GM18867 (cell line): ENCODE measurements around the gene ZNF280A.
A peak's percentile ranks its signal among the peaks of the same experiment; 100 is the strongest.

ENCODE experiments used
- ATAC-seq: cut with Tn5 transposase; IDR thresholded peaks from one replicate; pipeline ENCODE4 v1.9.1; 2021; ENCODE audit warnings: mild to moderate bottlenecking, moderate library complexity; ENCODE audit not compliant: unreplicated experiment

The ZNF280A gene, protein sequence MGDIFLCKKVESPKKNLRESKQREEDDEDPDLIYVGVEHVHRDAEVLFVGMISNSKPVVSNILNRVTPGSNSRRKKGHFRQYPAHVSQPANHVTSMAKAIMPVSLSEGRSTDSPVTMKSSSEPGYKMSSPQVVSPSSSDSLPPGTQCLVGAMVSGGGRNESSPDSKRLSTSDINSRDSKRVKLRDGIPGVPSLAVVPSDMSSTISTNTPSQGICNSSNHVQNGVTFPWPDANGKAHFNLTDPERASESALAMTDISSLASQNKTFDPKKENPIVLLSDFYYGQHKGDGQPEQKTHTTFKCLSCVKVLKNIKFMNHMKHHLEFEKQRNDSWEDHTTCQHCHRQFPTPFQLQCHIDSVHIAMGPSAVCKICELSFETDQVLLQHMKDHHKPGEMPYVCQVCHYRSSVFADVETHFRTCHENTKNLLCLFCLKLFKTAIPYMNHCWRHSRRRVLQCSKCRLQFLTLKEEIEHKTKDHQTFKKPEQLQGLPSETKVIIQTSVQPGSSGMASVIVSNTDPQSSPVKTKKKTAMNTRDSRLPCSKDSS

DNA sequence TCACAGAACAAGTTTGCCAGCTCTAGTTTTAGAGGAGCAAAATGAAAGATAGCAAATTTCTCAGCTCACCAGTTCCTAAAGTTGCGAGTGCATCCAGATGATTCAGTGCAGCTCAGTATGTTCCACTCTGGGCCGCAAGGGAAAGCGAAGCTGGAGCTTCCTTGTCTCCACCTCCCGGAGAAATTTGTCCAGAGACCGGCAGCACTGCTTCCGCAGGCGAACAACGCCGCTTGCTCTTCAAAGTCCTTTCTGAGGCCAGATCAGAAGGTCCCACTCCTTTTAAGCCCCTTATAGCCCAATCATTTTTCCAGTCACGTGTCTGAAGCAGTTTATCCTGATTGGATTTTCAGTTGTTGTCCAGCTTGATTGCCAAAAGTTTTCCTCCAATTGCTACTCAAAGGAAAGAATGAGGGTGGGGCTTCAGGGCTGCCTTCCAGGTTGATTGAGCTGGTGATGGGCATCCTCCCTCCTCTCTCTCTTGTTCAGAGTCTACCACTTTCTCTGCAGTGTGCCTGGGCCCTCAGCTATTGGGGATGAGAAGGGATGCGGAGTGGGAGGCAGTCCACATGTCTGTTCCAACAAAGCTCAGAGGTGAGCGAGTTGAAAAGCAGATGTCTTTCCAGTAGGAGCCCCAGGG is at the start of gene ZNF280A:
Gene ZNF280A (minus strand): TSS at position 251 of the 637 bp plus-strand sequence. CDS start 4,640 bp downstream, outside the sequence.
- ATAC-seq, result no peak

DNA sequence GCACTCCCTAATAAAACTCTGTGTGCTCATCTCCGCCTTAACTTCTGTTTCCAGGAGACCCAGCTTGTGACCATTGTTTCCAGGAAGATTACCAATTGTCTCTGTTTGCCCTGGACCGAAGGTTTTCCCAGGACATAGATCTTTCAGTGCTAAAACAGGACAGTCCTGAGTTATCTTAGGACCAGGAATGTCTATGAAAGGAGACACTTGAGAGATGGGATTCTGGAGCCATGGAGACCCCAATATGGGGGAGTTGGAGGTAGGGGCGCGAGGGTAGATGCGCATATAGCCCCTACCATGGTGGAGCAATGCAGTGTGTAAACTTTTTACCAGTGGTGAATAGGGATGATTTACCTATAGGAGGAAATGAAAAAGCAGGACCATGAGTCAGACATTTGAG is 49.1 kb upstream of the ZNF280A start:
- no peak for ATAC-seq

DNA sequence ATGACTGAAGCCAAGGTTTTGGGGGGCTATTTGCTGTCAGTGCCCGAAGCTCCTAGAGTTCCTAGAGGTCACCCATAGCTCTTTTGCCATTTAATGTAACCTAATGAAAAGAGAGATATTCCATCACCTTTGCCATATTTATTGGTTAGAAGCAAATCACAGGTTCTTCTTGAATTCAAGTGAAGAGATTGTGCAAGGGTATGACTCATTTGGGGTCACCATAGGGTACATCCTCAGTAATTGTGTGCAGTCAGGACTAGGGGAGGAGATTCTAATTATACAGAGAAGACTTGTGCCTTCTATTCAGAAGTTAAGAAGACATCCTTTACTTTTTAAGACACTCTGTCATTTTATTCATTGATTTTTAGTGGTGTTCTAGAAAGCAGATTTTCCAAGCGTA is 45.9 kb upstream of the ZNF280A start:
- ATAC-seq, result no peak

DNA sequence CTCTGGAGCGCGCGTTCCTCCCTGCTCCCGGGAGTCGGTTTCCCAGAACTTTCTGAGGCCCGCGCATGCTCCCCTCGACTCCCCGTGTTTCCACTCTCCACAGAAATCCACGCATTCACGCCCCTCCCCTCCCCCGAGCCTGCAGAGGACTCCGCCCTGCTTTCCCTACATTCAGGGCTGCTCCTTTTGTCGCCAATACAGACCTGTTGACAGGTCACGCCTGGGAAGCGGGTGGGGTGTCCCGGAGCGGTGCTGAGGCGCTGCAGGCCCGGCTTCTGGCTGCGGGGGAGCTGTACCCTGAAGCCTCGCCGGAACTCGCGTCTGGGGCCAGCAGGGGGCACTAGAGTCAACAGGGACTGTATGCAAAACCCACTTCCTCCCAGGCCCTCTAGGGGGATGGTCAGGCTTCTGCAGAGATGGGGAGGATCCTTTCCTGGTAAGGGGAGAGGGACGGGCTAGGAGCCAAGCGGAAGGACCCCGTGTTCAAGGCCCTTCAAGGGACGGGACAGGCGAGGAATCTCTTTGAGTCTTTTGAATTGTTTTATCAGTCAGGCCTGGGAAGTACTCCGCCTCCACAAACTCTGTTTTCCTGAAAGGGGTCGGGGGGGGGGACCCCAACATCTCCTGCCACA is 39.0 kb upstream of the ZNF280A start, which contains the start of gene PRAME:
Gene PRAME (minus strand): TSS at position 294 of the 632 bp plus-strand sequence. CDS start 2,433 bp downstream, outside the sequence.
- peak; percentile 44 for ATAC-seq

DNA sequence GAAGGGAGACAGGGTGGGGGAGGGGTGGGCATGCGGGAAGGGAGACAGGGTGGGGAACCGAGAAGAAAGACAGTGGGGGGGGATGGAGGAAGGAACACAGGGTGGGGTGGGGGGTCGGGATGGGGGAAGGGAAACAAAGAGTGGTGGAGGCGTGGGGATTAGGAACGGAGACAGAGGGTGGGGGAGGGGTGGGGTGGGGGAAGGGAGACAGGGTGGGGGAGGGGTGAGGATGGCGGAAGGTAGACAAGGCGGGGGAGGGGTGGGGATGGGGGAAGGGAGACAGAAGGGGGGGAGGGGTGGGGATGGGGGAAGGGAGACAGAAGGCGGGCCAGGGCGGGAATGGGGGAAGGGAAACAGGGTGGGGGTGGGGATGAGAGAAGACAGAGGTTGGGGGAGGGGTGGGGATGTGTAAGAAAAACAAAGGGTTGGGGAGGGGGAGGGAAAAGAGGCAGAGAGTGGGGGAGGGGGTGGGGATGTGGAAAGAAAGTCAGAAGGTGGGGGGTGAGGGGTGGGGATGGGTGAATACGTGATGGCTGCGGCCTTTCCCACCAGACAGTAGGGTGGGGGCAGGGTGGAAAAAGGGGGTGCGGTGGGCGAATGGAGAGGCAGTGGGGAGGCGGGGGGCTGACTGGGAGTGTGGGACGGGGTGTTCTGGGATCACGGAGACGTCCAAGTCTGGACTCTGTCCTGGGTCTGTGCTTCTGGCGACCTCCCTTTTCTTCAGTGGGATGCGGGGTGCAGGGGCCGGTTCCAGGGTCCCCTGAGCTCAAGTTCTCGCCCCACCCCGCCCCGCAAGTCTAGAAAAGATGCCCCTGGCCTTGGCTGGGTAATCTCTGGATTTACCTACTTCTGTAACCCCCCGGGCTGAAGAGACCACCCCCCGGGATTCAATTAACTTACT is 38.3 kb upstream of the ZNF280A start:
- ATAC-seq, result no peak

DNA sequence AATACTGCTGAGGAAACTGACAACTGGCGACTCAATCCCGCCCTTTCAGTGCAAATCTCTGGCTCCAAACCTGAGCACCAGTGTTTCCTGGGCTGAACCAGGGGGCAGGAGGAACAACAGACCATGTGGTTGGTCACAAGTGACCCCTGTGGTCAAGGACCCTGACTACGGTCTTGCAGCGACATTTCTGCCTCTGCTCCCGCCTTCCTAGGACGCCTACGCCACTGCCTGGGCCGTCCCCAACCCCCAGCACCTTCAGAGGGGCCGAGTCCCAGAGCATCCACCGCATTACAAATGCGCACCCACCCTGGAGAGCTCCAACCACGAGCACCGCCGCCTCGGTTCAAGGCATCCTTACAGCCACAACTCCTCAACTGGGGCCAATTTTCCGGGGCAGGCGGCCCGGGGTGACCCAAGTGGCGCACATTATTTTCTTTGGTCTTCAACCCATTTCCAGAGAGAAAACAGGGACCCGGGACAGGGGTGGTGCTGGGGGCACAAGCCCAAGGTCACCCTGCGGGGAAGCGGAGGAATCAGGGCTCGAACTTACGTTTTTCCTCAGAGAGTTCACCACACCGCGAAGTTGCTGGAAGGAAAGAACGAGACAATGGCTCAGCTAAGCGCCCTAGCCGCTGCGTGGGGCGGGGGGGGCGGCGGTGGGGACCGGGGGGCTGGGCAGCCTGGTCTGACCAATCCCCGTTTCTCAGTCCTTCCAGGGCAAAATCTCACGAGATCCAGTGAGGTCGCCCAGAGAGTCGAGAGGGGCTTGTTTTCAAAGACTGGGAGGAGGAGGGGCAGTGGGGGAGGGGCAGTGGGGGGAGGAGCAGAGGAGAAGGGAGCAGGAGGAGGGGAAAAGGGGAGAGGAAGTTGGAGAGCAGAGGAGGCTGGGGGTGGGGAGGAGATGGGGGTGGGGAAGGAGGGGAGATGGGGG is 37.2 kb upstream of the ZNF280A start:
- no peak for ATAC-seq

DNA sequence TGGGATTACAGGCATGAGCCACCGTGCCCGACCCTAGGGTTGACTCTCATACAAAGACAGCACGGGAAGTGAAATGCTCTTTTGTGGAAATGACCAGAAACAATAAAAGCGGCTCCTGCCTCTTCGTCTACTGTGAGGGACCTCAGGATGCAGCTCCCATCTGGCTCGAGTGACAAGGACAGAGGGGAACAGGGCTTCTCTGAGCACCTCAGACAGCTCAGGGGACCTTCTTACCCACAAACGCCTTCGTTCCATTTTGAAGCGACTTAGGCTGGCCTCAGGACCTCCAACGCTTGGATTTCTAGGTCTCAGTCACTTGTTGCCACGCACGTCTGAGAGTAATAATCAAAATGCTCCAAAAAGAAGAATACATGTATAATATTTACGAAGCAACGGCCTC is 36.5 kb upstream of the ZNF280A start:
- ATAC-seq, result no peak

DNA sequence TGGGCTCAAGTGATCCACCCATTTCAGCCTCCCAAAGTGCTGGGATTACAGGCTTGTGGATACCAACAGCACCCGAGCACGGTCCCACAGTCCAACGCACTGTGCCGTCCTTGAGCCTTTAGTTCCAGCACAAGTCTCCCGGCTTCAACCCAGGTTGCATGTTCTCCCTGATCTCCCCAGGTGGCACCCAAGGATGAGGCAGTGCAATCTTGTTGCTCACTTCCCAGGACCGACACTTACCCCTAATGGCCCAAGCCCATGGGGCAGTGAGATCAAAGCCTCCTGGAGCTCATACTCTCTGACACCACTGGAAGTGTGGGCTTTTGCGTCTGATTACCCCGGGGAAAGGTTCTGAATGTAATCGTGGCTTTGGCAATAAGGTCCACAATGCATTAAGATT is 35.5 kb upstream of the ZNF280A start:
- ATAC-seq, result no peak

DNA sequence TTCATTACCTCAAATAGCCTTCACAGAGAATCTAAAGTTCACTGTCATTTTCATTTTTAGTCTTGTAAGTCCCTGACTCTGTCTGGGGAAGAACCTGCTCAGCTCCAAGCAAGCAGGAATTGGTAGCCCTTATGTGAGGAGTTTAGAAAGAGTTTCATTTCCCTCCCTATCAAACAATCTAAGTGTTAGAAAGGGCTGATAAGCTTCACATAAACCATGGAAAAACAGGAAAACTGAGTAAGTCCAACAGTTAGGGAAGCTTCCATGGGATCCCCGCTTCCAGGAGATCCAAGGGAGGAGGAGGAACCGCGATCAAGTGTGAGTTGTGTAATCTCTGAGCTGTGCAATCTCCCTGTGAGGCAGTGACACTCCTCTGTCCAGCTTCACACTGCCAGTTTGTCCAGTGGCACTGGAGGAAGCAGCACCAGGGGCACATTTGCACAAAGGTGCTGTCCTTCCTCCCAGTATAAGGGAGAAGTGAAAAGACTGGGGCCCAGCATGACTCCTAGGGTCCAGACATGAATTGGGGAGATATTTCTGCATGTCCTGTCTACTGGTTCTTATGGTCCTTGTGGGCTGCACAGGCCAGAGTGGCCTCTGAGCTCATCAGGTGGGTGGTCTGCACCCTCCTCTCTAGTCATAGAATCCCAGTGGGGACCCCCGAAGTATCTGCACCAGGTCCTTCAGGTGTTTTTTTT is 34.7 kb upstream of the ZNF280A start:
- no peak for ATAC-seq

DNA sequence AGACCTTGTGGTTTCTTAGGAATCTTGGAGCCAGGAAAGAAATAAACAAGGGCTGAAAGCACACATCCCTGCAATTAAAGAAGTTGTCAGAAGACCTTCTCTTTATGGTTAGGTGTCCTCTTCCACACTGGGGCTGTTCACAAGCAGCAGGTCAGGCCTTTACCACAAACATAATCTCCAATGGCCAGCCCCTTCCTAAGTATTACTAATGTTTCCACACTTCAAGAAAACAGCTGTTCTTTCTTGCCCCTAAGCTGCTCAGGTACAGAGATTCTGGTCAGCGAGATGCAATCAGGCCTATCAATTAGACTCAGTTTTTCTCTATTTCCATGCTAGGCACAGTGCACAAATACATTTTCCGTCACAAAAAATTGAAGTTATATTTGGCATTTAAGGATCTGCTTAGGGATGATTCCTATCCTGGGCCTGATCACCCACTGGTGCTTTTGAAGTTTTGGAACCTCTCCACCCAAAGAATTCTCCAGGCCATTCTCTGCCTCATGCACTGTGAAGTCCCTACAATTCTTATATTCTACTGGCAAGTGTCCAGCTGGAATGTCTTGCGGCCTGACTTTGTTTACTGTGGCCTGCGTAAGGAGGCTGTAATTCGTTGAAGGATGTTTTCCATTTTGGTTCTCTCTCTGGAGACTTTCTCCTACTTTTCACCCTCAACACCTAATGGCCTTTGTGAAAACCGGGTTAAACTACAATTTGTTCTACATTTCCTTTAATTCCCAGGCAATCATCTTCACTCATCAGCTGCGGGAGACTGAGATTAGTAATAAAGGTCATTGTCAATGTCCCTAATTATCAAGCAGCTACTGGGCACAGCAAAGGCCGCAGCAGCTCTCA is 33.9 kb upstream of the ZNF280A start:
- ATAC-seq, result no peak

DNA sequence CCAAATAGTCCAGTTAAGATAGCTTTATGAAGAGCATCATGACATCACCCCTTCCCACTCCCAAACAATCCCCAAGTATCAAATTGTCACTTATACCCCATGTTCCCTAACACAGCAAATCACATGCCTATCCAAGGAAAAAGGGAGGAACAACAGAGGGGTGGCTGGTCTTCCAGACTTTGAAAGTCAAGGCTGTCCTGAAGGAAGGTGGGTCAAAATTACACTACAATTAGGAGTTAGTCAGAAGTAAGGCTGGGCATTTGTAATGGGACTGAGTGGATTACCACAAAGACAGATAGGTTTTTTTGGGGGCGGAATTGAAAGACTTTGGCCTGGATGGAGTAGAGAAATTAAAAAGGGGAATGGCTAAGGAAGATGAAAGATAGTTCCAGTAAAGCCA is 33.1 kb upstream of the ZNF280A start:
- ATAC-seq, result no peak

DNA sequence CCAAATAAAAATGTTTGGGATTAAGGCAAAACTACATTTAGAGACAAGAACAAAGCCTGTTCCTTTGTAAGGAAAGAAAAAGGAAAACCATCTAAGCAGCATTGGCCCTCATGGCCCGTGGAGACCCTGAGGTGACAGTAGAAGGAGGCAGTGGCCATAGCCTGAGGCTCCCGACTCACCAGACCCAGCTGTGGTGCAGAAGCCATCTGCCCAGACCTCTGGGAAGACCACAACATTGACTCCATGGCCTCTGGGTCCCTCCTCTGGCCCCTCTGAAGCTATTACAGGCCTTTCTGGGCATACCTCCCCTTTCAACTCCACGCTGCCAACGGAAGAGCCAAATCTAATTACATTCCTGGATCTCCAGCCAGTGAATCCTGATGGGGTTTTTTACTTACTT is 32.6 kb upstream of the ZNF280A start:
- ATAC-seq, result no peak

DNA sequence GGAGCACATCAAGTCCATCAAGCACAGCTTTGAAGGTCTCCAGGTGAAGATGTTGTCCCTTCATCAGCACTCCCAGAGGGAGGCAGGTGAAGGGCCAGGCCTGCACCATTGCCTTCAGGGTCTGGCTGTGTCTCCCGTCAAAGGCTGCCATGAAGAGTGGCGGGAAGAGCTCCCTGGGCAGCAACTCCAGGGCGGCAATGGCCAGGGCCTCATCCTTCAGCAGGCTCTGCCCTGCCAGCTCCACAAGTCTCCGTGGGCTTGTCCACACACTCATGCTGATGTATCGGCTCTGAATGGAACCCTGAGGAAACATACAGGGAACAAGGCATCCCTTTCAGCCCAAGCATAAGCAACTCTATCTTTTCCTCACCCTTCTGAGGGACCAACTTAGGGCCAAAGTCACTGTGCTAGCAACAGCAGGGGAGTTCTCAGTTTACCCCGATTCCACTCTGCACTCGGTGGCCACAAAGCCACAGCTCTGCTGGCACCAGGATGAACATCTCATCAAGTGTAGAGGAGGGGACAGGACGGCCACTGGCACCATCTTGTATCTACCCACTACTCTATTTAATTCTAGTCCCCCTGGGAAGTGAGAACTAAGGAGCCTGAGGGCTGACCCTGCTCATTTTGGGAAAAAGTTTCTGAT is 30.8 kb upstream of the ZNF280A start:
- ATAC-seq, result no peak

DNA sequence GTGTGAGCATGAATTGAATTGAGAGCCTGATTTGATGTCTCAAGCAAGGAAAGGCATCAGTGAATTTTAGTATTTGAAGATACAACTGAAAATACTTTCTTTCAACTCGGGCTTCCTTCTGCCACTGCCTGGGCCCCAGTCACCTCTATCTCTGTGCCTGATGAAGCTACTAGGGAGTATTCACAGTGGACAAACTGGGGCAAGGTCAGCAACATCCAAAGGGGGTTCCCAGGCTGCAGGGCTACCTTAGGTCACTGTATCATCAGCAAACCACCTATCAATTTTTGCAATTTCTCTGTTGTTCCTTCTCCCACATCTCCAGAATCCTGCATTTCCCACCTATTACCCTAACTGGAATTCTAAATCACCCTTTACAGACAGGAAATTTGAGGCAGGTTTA is 28.8 kb upstream of the ZNF280A start:
- ATAC-seq, result no peak

DNA sequence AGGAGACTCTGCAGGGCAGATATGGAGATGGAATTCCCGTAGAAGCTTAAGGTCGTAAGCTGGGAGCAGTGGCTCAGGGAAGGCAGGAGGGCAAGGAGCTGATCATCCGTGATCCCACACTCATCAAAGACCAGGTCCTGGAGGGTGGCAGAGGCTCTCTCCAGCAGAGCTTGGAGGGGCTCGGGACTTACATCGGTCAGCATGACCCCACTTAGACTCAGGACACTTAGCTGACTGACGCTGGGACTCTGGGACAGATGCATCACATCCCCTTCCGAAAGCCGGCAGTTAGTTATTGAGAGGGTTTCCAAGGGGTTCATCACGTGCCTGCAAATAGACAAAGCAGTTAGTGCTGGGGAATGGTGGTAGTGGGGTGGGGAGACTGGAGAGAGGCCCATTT is 28.2 kb upstream of the ZNF280A start:
- ATAC-seq, result no peak

DNA sequence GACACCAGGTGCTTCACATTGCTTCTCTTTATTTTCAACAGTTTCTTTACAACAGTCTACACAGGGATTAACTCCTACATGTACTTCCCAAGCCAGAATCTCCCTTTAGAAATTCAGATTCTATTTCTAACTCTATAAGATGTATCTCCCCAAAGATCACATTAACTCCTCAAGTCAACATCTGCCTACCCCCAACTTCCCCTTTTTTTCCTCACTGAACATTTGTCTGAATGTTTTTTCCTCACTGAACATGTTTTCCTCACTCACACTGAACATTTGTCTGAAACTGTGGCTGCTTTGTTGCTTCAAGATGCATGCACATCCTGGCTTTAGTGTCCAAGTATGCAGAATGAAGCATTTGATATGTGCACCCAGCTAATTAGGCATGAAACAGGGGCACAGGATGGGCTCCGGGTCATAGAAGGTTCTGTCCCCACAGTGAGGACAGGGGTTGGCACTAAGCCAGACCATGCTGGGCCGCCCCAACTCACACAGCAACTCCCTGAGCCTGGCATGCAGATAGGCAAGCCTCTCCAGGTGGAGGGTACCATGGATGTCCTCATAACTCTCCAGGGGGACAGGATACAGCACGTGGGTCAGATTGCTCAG is 27.7 kb upstream of the ZNF280A start:
- no peak for ATAC-seq

DNA sequence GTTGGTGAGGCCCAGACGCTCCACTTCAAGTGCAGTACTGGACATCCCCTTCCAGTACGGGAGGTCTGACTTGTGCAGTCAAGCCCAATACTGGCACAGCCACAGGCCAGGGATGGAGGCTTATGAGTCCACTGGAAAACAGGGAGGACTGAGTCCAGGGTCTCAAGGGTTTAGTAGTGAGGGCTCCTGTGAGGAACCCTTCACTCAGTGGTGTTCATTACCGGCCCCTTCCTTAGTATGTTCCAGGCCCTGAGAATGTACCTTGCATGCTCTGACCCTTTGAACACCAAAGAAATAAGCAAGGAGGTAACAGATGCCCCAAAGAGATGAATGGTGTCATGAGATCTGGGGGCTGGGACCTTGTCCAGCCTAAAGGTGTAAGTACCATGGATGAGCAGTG is 27.2 kb upstream of the ZNF280A start:
- ATAC-seq, result no peak
